ENCODE data around the gene MBNL1. TPM values are rescaled to one million over a fixed set of nuclear protein-coding genes. Genes with fewer than 3 reads are reported as not detected.

MBNL1 gene
- total RNA-seq, 1 experiment from 2014 or later = 11.1 TPM

GRCh38 chr3:152508705-152509104 lies 240.0 kb downstream of the MBNL1 start:
- no peak for DNase-seq
- H3K27me3 ChIP-seq (ENCODE audit: control insufficient read depth, insufficient read depth, low read length) = no peaks in the 10 kb centered on the region
- H3K36me3 ChIP-seq (replicated peaks; ENCODE audit: control insufficient read depth, insufficient read depth, low read length) = no peaks in the 10 kb centered on the region
- H3K4me3 ChIP-seq (ENCODE audit: insufficient read depth, low read depth, low read length) = no peak overlapping the region

GRCh38 chr3:152511904-152512303 lies 243.2 kb downstream of the MBNL1 start:
- Histone ChIP-seq H3K27me3 (ENCODE audit: control insufficient read depth, insufficient read depth, low read length) (no peaks in the 10 kb centered on the region), H3K36me3 (replicated peaks; ENCODE audit: control insufficient read depth, insufficient read depth, low read length) (no peaks in the 10 kb centered on the region), H3K4me3 (ENCODE audit: insufficient read depth, low read depth, low read length) (no peak overlapping the region)
- DNase-seq = no peak

GRCh38 chr3:152513301-152513960 lies 244.7 kb downstream of the MBNL1 start:
- Histone ChIP-seq H3K4me3 (ENCODE audit: insufficient read depth, low read depth, low read length) (no peak overlapping the region), H3K27me3 (ENCODE audit: control insufficient read depth, insufficient read depth, low read length) (no peaks in the 10 kb centered on the region)

More at GRCh38 chr3:152513301-152513960, 244.7 kb downstream of the MBNL1 start:
- no peak for DNase-seq
- no peaks in the 10 kb centered on the region for H3K36me3 ChIP-seq (replicated peaks; ENCODE audit: control insufficient read depth, insufficient read depth, low read length)
